Skin of body (tissue), 2 donors: Measurements from ENCODE around the gene PIH1D1. TPM values are rescaled to one million over a fixed set of nuclear protein-coding genes. Genes with fewer than 3 reads are reported as not detected.

Experiments used
- DNase-seq: peaks from one replicate; lab custom pipeline; 2025; lab: John Stamatoyannopoulos, UW
- total RNA-seq: library from RNA; depleted of rRNA; stranded (reverse); fragments of >200 nt; gene quantifications from one replicate; pipeline ENCODE4 v1.2.3, GENCODE V29; 2014

Gene PIH1D1
- total RNA-seq, 1 donor from 2014 or later, result 49.7 TPM

DNA sequence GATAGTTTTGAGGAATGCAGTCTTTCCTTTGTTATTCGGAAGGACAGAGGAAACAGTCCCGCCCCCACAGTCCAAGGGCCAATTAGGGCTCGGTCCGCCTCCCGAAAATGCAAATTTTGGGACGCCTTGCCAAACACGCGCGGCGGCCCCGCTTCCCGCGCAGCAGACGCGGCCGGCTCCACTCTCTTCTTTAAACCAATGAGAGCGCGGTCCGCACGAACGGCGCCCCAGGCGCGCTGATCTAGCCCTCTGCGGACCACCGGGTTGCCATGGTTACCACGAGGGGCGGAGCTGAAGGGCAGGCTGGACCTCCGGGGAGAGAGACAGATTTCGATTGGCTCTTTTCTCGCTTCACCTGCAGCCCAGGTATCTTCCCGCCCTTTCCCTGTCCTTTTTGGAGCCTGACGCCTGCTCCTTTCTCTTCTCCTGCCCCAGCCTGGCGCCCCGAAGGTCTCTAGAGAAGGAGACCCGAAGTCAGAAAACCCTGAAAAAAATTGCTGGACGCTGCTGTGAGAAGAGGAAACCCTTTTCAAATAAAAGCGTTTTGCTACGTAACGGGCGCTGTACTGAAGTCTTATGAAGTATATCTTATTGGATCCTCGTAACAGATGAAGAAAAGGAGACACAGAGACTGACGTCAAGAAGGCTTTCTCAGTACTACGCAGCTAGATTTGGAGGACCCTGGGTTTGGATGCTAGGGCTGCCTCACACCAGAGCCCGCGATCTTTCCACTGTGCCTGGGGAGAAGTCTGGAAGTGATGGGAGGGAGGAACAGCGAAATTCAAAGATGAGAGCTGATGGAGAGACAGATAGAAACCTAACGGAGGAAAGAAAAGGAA, 30.4 kb downstream of the PIH1D1 start:
- no peak for DNase-seq

DNA sequence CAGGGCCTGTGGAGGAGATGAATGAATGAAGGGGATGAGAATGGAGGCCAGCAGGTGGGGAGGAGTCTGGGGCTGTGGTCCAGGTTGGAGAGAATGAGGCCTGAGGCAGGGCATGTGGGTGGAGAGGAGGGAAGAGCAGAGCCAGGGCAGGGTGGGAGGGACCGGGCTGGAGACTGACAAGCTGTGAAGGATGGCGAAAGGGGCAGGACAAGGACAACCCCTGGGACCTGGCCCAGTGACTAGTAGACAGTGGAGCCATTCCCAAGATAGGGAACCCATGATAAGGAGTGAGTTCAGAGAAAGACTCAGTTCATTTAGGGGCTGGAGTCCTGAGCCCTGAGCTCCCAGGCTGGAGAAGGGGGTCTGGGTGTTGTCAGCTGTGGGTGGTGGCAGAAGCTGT, 31.4 kb downstream of the PIH1D1 start:
- DNase-seq, result no peak

DNA sequence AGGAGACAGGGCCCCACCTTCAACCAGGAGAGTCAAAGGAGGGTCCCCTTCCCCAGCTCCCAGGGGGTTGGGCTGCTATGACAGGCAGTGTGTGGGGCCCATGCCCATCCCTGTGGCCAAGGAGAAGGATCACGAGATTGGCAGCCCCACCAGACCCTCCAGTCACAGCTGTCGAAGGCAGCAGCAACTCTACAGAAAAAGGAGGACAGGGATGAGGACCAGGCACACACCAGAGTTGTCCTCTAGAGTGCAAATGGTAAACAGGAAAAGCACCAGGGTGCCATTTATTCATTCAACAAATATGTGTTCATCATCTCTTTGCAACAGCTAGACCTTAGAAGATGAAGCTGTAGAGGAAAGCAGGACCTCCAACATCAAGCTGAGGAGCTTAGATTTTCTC, 32.4 kb downstream of the PIH1D1 start:
- DNase-seq, result no peak

DNA sequence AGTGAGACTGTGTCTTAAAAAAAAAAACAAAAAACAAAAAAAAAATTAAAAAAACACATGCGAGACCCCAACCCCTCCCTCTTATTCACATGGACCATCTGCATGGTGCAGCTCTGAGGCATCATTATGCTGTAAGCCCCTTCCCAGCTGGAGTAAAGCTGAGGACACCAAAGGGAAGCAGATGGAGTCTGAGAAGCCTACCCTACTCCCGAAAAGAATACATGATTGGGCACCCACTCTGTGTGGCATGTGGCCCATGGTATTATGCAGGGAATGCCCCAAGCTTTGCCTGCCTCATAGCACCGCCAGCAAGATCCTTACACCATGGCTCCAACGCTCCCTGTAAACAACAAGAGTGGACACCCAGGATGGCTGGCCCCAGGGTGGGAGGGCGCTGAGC, 33.1 kb downstream of the PIH1D1 start:
- DNase-seq, result no peak

DNA sequence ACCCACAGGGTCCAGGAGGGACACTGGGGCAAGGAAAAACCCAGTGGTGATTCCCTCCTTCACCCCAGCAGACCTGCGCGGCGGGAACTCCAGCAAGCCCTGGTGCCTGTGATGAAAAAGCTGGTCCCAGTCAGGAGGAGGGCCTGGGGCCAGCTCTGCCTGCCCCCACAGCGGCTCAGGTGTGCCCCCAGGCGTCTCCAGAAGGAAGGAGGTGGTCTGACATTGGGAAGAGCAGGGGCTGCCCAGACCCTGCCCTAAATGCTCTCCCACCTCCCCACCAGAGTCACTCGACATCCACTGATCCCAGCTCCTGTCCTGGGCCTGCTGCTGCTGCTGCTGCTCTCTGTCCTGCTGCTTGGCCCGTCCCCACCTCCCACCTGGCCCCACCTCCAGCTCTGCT, 34.5 kb downstream of the PIH1D1 start:
- no peak for DNase-seq

DNA sequence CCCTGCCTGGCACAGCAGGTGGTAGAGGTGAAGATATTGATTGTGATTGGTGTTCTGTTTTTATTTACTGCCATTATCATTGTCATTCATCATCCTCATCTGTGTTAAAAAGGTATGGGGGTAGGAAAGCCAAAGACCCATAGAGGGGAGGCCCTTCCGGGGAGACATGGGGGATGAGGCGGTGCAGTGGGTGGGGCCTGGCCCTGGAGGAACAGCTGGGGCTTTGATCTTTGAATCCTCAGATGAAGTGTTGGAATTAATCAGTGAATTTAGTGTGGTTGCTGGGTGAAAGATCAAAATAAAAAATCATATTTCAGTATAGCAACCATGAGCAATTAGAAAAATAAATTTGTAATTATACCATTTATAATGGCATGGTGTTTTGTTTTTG, 35.8 kb downstream of the PIH1D1 start:
- no peak for DNase-seq

DNA sequence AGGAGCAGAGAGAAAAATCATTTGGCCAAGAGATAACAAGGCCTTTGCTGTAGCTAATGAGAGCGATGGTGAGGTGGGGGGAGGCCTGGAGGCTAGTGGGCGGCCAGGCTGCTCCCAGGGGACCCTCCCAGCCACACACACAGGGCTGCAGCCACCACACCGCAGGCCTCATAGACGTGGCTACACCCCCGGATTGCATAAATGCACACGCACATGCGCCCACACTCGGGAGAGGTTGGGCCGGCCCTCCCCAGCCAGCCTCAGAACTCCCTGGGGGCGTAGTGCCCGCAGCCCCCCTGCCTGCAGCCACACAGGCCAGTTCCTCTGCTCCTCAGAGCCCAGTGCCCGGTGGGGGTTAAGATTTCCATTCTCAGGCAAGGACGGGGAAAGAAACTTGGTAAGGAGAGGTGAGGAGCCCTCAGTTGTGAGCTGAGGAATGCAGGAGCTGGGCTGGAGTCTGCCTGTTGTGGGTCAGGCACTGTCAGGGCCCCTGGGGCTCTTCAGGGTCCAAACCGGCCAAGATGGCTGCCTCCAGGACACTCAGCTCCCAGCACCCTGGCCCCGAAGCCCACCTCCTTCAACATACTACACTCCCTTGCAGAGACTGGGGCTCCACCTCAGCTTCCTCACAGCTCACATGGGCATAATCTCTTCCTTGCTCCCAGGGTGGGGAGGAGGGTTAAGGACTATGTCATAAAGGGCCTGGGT, 36.4 kb downstream of the PIH1D1 start:
- no peak for DNase-seq

DNA sequence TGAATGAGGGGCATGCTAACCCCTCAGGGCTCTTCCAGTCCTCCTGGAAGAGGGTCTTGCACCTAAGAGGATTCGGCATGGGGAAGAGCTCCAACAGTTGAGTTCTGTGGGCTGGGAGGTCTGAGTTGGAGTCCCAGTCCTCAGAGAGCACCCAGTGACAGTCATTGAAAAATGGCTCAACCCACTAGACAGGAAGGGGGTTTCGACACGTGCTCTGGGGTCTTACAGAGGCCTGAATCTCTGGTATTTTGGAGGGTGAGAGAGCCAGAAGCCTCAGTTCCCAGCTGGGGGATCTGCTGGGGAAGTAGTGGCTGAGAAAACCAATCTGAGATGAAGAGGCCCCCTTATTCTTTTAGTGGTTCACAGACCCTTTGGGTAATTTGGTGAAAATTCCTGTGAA, 37.4 kb downstream of the PIH1D1 start:
- DNase-seq, result no peak

DNA sequence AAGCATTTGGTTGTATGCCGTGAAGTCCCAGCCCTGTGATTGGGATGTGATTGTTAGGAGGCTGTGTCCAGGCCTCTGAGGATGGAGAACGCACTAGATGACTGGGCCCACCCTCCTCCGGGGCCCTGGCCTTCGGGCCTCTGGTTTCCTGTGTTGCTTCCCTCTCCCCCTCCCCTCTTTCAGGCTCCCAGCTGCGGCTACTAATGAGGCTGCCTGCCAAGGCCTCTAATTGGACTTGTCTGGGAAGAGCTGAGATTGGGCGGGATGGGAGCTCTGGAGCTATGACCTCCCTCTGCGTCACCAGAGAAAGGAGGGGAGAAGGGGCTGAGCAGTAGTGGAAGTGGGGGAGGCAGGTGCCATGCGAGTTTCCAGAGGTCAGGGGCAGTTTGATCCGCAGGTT, 38.3 kb downstream of the PIH1D1 start:
- DNase-seq, result no peak

DNA sequence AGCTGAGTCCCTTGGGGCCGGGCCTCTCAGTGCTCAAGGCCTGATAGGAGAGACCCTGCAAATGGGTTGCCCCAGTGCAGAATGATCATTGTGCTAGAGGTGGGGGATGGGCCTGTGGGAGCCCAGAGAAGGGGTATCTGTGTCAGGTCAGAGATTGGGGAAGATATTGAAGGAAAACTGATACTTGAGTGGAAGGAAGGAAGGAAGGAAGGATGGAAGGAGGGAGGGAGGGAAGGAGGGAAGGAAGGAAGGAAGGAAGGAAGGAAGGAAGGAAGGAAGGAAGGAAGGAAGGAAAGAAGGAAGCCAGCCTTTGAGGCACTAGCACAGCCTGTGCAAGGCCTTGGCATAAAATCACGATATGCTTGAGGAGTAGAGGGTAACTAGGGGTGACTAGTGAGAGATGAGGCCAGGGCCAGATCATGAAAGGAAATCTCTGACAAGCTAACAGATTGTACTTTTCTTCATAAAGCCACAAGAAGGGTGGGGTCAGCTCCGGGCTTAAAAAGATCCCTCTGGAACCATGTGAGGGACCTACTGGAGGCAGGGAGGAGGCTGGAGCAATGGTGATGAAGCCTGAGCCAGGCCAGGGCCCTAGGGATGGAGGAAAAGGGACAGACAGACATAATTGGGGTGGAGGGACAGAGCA, 39.8 kb downstream of the PIH1D1 start:
- no peak for DNase-seq

DNA sequence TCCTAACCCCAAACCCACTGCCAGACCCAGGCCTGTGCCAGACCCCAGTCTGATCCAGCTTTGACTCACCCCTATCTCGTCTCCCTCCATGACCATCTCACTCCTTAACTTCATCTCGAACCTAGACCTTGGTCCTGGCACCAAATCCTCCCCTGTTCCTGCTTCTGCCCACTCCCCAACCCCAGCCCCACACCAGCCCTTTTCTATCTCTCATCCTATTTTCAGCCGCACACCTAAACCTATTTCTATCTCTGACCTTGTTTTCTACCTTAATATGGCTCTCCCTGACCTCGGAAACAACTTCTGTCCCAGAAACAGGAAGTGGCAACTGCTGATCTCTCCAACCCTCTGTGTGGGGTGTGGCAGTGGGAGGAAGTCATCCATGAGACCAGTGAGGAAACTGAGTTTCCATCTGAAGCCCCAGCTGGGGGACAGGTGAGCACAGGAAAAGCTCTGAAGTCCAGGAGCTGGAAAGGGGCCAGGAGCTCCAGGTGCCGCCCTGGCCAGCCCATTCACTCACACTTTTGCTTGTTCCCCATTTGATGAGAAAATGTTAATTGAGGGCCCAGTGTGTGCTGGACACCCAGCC, 42.1 kb downstream of the PIH1D1 start:
- DNase-seq, result no peak

DNA sequence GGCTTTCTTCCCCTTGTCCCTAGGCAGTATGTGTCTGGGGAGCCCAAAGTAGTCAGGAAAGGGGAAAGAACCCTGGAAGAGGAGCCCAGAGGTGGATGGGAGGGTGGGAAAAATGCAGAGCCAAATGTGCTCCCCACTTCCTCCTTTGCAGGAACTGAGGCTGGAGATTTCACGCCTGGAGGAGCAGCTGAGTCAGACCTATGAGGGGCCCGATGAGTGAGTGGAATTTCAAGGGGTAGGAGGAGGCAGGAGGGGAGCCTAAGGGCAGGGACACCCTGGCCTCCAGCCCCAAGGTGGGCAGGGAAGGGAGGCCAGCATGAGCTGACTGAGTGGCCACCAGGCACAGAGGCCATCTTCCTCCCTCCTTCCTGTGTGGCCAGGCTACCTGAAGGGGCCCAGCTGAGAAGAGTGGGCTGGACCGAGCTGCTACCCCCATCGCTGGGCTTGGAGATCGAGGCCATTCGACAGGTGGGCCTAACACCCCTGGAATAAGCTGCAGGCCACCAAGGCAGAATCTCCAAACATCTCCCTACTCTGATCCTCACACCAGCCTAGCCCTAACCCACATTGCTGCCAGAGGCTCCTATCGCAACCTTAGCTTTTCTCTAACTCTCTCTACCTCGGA, 42.7 kb downstream of the PIH1D1 start:
- no peak for DNase-seq

DNA sequence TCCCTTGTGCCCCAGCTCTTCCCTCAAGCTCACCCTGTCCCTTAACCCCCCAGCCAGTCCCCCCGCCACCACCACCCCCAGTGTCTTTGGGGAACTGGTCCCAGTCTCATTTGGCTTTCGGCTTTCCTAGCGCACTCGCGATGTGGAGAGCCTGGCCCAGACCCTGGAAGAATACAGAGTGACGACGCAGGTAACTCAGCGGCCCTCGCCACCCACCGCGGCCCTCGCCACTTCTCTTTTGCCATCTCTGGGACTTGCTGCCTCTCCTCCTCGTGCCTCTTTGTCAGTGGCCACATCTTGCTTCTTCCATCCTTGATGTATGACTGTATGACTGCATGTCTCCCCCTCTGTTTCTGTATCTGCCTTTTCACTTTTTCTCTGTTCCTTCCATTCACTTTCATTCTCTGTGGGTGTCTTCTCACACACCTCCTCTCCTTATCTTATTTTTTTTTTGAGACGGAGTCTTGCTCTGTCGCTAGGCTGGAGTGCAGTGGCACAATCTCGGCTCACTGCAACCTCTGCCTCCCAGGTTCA, 44.1 kb downstream of the PIH1D1 start:
- no peak for DNase-seq

DNA sequence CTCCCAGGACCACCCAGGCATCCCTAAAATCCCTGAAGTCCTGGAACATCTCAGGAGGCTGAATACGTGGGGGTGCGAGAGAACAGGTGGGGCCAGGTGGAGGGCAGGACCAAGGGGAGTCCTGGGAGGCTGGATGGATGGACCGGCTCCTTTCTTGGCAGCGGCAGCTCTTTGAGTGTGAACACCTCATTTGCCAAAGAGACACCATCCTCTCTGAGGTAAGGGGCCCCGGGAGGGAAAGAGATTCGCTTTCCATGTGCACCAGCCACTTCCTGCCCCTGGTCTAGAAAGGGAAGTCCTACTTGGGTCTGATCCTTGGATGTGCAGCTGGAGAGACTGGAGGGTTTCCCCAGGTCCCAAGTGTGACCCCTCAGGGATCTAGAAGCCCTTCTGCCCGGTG, 44.5 kb downstream of the PIH1D1 start:
- no peak for DNase-seq

DNA sequence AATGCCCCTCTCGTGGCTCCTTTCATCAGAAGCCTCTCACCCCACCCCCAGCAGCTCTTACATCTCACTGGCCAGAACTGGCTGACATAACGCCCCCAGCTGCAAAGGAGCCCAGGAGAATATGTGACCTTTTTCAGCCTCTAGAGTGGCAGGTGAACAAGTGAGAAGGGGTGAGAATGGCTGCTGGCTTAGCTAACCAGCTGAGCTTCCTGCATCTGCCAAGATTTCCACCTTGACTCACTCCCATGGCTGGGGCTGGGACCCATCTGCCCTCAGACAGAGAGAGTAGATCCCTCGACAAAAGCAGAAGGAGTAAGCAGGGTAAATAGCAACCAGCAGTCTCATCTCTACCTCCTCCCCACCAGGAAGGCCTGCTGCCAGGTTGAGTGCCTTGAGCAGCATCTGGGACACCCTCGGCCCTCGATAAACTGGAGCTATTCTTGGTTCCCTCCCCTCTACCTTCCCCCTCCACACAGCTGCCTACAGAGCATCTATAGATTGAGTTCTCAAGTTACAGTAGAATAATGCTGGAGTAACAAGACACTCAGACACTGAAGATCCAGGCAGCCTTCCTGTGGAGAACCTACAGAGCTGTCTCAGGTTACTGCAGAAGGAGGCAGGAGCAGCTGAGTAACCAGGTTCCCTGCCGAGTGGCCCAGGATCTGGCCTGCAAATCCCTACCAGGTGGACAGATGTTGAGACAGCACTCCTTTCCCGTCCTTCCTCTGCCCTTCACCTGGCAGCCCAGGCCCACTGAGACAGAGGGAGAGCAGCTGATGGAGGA, 48.0 kb downstream of the PIH1D1 start:
- DNase-seq, result no peak

DNA sequence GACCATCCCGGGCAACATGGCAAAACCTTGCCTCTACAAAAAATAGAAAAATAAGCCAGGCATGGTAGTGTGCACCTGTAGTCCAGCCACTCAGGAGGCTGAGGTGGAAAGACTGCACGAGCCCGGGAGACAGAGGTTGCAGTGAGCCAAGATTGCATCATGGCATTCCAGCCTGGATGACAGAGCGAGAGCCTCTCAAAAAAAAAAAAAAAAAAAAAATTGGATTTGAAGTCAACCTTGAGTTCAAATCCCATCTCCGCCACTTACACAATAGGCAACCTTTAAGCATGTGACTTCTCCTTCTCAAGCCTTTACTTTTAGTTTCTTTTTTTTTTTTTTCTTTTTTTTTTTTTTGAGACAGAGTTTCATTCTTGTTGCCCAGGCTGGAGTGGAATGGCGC, 51.6 kb downstream of the PIH1D1 start:
- DNase-seq, result no peak

DNA sequence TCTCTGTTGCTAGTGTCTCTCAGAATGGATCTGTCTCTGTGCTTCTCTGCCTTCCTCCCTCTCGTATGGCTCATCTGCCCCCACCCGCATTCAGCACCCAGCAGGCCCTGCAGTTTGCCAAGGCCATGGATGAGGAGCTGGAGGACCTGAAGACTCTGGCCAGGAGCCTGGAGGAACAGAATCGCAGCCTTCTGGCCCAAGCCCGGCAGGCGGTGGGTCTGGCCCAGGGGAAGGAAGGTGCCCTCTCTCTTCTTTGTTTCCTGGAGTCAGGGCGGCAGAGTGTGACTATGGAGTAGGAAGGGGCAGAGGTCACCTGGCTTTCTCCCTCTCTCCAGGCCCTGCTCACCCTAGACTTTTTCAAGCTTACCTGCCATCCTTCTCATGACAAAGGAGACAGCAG, 52.7 kb downstream of the PIH1D1 start:
- no peak for DNase-seq

DNA sequence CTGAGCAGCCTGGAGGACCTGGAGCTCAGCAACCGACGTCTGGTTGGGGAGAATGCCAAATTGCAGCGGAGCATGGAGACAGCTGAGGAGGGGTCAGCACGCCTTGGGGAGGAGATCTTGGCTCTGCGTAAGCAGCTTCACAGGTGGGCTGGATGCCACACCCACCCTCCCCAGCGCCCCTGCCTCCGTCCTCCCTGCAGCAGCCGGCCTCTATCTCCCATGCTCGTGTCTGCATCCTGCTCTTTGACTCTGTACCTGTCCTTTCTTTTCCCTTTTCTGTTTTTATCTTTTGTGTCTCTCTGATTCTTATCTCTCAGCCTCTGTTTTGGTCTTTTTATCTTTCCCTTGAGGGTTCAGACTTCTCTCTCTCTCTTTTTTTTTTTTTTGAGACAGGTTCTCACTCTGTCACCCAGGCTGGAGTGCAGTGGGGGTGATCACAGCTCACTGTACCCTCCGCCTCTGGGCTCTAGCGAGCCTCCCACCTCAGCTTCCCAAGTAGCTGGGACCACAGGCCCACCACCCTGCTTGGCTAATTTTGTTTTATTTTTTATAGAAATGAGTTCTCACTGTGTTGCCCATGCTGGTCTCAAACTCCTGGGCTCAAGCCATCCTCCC, 53.5 kb downstream of the PIH1D1 start:
- no peak for DNase-seq

DNA sequence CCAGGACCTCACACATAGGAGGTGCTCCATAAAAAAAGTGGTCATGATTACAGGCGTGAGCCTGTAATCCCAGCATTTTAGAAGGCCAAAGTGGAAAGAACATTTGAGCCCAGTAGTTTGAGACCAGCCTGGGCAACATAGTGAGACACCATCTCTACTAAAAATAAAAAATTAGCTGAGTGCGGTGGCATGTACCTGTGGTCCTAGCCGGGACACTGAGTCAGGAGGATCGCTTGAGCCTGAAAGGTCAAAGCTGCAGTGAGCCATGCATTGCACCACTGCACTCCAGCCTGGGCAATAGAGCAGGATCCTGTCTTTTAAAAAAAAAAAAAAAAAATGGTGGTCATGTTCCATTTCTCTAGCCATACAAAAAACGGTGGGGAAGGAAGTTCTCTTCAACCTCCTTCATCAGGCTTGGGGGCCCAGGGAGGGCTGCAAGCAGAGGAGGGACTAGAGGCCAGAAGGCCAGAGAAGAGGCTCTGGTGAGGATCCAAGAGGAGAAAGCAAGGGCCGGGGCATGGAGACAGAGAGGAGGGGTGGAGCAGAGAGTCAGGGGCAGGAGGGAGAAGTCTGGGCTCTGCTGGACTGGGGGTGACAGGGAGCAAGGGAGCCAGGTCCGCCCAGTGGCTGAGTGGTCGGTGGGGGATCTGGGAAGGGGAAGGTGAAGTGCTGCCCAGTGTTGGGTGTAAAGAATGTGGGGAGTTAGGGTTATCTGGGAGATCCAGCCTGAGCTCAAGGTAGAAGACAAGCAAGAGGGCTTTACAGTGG, 54.7 kb downstream of the PIH1D1 start:
- DNase-seq, result no peak
